Activated CD8-positive, alpha-beta memory T cell treated with anti-CD3 and anti-CD28 coated beads, Interleukin-2, amount 50 U/mL, for 48 hours (primary cell): Measurements from ENCODE around the gene GDF10.

Experiments
- DNase-seq: peaks from one replicate; pipeline ENCODE4 v3.0.0-alpha.2; 2020

Gene GDF10

DNA sequence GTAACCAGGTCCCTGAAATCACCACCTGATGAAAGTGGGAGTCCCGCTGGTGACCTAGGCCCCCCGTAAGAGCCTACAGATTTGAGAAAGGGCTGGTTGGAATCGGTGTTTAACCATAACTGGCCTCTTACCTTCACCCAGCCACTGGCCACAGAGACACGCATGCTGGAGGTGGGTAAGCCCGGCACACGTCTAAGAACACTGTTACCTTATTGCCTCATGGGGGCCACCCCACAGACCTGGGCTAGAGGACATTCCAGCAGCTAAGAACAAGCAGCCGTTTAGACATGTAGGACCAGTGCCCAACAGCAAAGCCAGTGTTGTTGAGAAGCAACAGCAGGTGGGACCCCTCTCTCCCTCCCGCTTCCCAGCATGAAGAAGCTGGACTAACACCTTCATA is 19.8 kb downstream of the GDF10 start:
- DNase-seq = no peak

DNA sequence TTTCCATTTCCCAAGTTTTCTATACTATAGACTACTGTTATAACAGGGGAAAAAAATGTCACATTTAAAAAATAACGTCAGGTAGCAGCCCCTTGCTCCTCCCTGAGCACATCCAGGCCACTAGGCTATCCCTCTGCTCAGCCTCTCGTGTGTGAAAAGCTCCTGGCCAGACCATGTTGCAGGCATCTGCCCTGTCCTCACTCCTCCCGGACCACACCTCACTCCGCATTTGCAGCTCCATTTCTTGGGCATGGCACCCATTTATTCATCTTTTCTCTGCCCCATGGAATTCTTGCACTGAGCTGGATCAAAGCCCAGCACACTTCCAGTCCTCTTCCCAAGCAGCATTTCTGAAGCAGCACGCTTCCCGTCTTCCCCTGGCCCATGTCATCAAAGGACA is 20.8 kb downstream of the GDF10 start:
- no peak for DNase-seq

DNA sequence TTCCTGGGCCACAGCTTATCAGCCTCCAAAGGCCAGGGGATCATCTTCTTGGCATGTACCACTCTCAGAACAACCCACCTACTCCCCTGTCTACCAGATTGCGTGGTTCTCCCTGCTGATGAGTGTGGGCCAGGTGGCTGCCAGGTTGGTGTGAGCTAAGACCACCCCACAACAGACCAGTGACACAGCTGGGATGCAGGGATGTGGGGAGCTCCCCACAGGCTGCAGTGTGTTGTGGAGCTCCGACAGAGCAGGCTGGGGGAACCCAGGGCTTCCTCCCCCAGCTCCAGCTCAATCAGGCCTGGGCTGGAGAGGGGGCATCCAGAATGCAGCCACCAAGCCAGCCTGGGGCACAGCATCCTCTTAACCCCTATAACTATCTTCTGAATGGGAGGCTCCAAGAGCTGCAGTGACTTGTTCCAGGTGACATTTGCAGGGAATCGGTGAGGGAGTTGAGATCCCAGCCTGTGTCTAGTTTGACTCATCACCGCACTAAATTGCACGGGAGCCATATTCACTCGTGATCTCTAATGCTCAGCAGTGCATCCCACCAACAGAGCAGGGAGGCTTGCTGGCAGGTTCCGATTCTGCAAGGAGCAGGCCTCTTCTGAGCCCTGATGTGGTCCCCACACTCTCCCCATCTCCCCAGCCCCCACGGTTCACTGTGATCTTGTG is 21.7 kb downstream of the GDF10 start:
- DNase-seq = no peak

DNA sequence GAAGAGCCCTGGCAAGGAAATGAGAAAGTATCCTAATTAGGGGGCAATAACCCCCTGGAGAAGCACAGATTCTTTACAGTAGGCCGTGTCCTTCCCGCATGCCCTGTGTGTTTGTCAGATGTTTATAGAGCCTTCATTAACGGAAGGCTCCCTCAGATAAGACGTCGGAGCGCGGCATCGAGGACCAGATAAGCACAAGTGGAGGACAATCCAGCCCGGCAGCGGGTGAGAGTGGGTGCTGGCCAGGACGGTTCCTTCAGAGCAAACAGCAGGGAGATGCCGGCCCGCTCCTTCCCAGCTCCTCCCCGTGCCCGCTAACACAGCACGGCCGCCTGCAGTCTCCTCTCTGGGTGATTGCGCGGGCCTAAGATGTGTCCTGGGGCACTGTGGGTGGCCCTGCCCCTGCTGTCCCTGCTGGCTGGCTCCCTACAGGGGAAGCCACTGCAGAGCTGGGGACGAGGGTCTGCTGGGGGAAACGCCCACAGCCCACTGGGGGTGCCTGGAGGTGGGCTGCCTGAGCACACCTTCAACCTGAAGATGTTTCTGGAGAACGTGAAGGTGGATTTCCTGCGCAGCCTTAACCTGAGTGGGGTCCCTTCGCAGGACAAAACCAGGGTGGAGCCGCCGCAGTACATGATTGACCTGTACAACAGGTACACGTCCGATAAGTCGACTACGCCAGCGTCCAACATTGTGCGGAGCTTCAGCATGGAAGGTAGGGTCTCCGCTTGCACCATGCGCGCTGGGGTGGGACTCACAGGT is 22.5 kb downstream of the GDF10 start, which contains the start of gene GDF2:
Gene GDF2, plus strand, starts transcription at position 155 of the 762 bp plus-strand sequence. Its CDS starts 215 bp downstream, at position 370.
- DNase-seq = no peak

DNA sequence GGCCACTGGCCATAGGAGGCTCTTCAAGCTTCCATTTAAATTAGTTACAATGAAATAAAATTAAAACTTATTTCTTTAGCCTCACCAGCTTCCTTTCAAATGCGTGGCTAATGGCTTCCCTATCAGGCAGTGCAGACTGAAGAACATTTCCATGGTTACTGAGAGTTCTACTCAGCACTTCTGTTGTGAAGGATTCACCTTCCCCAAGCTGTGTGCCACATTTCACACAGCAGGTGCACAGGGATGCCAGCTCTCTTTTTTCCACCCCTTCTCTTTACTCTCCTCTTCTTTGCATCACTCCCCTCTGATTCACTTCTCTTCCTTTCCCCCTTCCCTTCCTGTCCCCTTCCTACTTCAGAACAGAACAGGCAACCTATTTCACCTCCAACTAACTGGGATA is 23.1 kb downstream of the GDF10 start:
- no peak for DNase-seq

DNA sequence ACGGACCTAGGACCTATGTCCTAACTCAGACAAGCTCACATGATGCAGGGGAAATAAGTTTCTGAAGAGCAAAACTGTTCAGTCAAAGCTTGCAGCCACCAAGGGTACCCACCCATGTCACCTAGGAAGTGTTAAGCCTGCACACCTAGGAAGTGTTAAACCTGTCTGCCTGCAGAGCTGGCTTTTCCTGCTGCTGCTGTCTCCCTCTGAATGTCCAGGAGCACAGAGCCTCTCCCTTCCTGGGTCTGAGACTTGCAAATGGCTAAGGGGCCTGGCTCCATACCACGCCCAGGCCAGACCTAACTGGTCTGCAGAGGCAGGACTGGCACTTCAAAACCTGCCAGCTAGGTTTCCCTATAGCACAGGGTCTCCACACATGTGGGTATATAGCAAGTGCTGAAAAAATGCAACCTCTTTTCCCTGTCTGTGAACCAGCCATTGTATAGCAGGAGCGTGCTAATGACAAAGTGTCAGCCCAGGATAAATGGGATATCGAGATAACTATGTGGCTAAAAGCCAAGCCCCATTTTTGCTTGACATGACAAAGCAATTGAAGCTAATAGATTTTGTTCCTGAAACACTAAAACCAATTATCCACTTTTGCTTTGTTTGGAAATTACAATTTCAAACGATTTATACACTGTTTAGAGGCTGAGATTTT is 23.8 kb downstream of the GDF10 start:
- DNase-seq = no peak

DNA sequence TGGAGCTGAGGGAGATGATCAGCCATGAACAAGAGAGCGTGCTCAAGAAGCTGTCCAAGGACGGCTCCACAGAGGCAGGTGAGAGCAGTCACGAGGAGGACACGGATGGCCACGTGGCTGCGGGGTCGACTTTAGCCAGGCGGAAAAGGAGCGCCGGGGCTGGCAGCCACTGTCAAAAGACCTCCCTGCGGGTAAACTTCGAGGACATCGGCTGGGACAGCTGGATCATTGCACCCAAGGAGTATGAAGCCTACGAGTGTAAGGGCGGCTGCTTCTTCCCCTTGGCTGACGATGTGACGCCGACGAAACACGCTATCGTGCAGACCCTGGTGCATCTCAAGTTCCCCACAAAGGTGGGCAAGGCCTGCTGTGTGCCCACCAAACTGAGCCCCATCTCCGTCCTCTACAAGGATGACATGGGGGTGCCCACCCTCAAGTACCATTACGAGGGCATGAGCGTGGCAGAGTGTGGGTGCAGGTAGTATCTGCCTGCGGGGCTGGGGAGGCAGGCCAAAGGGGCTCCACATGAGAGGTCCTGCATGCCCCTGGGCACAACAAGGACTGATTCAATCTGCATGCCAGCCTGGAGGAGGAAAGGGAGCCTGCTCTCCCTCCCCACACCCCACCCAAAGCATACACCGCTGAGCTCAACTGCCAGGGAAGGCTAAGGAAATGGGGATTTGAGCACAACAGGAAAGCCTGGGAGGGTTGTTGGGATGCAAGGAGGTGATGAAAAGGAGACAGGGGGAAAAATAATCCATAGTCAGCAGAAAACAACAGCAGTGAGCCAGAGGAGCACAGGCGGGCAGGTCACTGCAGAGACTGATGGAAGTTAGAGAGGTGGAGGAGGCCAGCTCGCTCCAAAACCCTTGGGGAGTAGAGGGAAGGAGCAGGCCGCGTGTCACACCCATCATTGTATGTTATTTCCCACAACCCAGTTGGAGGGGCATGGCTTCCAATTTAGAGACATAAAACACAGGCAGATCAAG is 25.6 kb downstream of the GDF10 start:
- DNase-seq = no peak

DNA sequence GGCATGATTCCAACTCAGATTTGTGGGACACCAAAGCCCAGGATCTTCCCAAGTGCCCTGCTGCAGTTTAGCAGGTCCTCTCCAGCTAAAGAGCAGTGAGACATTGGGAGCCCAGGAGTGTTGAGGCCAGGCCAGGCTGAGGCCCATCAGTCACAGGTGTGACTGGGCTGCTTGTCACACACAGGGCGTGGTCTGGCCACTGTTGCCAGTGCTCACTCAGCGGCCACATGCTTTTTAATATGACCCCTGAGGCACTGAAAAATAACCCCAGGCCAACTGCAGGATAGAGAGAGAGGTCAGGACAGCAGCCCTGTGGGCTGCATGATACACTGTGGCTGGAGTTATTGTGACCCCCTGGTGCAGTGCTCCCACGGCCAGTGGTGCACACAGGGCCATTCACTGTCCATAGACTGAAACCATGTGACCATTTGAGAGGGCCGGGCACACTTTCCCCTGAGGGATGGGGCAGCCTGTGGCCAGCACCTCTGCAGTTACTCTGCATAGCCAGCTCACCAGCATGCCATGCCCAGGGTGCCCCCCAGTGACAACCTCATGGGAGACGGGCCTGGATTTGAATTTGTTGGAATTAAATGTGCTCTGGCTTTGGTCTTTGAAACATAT is 26.4 kb downstream of the GDF10 start:
- no peak for DNase-seq

DNA sequence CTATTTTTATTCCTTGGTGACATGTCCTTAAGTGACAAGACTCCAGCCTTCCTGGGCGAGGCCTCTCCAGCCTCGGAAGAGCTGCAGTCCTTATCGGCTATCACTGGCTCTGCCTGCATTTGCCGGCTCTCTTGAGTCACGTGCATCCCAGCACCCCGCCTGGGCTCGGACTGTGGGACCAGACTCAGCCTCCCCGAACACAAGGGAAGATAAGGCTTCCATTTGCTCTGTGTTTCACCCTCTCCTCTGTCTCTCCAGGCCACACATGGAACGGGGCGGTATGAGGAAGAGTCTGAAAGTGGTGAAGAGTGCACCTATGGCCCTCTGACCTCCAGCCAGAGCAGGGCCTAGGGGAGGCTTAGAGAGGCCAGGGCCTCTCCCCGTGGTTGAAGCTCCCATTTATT is 26.9 kb downstream of the GDF10 start:
- DNase-seq = no peak

DNA sequence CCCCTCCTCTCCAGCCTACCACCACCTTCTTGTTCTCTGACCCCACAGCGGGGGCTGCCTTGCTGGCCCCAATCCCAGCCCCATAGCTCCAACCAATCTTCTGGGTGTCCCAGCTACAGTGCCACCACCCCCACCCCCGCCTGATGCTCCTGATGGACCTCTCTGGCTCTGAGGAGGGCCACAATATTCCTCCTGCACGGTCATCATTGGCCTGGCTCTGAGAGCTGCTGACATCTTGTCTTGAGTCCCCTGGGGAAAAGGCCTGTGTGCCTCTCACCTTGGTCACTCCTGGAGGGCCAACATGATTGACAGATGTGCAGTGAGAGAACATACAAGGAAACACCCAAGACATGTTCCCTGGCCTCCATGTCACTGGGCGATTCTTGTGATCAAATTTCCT is 29.9 kb downstream of the GDF10 start:
- DNase-seq = no peak

DNA sequence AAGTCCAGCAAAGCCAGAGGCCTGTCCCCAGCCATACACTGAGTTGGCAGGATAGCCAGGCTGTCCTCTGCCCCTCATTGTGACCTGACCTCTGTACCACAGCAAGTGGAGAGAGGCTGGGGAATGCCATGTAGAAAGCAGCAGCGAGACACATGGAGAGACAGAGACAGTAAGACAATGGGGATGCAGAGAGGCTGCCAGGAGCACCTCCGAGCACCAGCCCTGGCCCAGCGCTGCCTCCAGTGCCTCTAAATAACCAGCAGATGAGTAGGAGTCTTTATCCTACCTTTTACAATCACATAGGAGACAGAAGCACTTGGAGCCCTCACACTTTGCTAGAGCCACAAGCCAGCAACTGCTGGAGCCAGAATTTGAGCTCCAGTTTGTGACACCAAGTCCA is 30.4 kb downstream of the GDF10 start:
- no peak for DNase-seq

DNA sequence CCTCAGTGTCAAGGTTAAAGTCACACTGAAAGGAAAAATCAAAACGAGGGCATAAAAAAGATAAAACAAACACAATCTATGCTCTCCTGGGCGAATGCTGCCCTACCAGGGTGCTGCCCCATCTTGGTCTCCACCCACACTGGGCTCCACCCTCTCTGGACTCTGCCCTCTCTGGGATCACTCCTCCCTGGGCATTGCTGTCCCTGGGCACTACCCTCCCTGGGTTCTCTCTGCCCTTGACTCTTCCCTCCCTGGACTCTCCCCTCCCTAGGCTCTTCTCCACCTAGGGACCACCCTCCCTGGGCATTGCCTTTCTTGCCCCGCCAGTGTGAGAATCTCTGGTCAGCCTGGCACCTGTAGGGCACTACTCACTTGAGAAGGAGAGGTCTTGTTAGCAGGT is 30.8 kb downstream of the GDF10 start:
- no peak for DNase-seq

DNA sequence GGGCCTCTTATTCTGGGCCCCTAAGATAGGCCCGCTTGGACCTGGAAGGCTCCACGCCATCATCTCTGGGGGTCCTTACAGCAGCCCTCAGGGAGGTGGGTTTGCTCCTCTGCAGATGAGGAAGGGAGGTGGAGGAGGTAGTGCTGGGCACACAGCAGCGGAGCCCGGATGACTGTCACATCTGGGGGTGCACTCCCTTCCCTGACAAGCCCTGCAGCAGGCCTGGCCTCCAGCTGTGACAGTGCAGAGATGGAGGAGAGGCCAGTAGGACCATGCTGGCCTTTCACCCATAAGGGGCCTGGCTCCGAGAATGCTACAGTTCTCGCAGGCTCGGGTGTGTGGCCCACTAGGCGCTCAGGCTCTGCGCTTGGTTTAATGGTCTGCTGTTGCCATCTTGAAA is 31.5 kb downstream of the GDF10 start:
- no peak for DNase-seq

DNA sequence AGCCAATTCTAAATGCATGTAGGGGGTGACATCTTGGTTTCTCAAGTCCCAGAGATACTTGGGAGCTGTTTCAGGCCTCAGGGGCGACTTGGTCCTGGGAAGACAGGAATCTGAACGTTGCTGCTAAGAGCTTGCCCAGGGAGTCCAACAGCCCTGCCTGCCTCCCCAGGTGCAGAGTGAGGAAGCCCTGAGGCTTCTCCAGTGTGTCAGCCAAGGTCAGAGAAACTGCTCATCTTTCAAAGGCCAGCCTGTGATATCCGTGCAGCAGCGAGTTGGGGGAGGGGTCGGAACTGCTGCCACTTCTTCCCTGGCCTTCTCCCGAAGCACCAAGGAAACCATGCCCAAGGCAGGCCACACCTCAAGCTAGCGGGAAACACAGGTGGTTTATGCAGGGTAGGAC is 32.0 kb downstream of the GDF10 start:
- no peak for DNase-seq

DNA sequence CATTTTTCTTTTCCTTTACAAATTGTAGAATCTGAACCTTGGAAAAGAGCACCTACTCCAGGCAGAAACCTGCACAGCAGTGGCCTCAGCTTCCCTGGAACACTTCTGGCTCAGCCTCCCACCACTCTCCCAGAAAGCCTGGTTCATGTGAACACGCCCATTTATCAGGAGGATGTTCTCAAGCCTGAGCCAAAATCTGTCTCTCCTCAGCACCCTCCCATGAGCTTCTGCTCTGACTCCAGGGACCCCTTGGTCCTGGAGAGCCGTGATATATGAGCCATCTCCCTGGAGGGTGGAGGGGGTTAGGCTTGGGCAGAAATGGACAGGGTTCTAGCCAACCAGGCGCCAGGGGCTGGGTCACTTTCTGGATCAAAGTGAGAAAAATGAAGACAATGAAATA is 32.4 kb downstream of the GDF10 start:
- DNase-seq = no peak

DNA sequence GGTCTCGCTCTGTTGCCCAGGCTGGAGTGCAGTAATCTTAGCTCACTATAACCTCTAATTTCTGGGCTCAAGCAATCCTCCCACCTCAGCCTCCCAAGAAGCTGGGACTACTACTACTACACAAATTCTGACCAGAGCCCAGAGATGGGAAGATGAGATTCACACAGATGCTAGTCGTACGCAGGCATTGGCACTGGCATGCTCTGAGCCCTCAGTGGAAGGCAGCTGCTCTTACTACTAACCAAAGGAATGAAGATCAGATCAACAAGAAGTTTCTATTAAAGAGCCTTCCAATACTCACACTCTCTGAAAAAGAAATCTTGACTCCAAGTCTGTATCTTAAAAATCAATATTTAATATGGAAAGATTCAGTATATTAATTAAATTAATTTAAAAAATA is 32.9 kb downstream of the GDF10 start:
- DNase-seq = no peak

DNA sequence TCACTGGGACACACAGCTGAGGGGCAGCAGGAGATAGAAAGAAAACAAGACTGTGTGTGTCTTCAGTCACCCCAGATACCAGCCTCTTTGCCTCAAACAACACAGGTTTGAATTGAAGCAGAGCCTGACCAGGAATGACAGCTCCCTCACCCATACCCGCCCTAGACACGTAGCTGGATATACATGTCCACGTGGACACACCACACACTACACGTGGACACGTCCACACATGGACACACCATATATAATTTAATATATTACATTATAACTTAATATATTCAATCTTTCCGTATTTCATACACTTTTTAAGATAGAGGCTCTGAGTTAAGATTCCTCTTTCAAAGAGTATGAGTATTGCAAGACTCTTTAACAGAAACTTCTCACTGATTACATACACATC is 33.5 kb downstream of the GDF10 start:
- DNase-seq = no peak

DNA sequence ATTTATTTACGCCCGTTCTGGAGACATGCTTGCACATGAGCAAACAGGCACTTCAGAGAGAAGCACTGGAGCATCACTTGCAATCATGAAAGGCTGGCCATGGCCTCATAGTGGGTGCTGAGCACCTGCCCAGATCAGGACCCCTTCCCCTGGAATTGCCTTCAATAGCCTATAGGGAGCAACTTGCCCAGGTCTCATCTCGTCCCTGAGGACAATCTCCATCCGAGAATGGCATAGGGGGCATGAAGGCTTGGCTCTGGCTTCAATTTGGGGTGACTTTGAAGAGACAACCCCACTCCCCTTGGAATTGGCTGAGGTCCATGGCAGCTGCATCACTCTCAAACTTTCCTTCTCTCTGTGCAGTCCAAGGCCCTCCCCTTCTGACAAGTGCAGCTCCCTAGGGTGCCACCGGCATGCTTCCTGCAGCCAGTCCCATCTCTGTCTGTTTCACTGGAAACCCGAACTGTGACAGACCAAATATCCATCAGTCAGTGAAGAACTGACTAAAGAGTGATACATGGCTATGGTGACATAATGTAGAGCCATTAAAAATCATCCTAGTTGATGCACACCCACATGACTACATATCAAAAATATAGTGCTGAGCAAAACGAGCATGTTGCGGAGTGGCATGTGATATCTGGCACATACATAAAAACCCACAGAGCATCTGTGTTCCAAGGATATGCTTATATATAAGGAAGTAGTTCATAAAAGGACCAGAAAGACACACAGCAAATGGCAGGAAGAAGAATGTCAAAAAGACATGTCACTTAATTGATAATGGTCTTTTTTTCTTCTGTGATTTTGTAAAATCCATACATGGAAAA is 34.7 kb downstream of the GDF10 start:
- DNase-seq = no peak

DNA sequence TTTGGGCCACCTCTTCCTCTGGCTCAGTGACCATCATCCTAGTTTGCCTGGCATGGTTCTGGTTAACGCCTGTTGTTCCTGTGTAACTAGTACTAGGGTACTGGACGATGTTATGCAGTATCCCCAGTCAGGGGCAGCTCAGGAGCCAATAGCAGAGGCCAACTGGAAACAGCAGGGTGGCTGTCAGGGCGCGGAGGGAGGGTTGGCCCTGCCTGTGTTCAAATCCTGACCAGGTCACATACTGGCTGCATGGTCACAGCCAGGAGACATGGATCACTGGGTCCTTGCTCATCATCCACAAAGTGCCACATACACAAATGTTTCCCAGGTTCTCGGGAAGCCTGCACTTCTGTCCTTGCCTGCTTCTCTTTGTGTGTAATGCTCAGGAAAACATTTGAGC is 35.9 kb downstream of the GDF10 start:
- no peak for DNase-seq

DNA sequence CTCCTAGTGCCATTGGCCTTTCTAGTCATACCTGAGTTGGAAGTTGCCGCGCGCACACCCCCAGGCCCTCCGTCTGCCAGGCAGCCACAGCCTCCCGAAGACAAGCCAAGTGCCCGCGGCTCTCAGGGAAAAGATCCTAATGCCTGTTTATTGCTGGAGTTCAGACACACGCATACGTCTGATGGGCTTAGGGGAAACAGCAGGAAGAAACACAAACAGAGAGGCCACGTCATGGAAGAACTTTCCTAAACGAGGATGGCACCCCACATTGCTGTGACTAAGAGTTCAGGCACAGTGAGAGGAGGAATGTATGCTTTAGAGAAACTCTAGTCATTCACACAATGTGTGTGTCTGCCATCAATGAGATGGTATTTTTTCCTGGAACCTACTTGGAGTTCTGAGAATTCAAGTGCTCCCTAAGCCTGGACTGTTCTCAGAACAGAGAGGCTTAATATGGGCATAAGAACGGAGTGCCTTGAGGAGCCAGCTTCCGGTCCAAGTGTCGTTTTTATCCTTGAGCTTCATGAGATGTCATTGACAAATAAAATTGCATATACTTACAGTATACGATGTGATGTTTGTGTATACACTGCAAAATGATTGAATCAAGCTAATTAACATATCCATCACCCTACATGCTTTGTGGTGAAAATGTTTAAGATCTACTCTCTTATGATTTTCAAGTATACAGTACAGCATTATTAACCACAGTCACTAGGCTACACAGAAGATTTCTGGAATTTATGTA is 36.6 kb downstream of the GDF10 start:
- no peak for DNase-seq

DNA sequence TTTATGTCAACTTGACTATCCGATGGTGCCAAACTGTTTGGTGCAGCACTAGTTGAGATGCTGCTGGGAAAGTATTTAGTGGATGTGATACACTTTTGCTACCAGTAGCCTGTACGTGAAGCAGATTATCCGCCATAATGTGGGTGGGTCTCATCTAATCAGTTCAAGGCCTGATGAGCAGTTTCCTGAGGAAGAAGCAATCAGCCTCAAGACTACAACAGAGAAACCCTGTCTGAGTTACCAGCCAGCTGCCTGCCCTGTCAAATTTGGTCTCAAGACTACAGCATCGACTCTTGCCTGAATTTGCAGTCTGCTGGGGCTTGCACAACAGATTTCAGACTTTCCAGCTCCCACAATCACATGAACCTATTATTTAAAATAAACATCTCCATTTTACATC is 37.3 kb downstream of the GDF10 start:
- DNase-seq = no peak
